Activated naive CD8-positive, alpha-beta T cell treated with anti-CD3 and anti-CD28 coated beads, Interleukin-2, amount 10 ng/mL, durations not matched to agents 7 days and 5 days (primary cell): ENCODE measurements around the gene WDR45B. TPM values are rescaled to one million over a fixed set of nuclear protein-coding genes. Genes with fewer than 3 reads are reported as not detected.

Experiments
- ATAC-seq: fragments of 150-1000 bp; cut with Tn5 transposase; one replicate; pipeline ENCODE4 v1.10.0; 2021; ENCODE audit warnings: low read depth, moderate library complexity
- POLR2A ChIA-PET: fragments of 350-600 bp; sonication (Branson Sonifier 250); formaldehyde crosslinking; loops from one replicate; lab custom pipeline; 2021; ENCODE audit warnings: antibody characterized with exemption; lab: Charles Lee
- DNase-seq: peaks from one replicate; pipeline ENCODE4 v3.0.0; 2021
- H3K27ac Mint-ChIP-seq: one replicate; pipeline ENCODE4 v1.8.0; 2022; ENCODE audit warnings: mild to moderate bottlenecking, mixed read lengths
- H3K27me3 Mint-ChIP-seq: one replicate; pipeline ENCODE4 v1.8.0; 2022; ENCODE audit warnings: mild to moderate bottlenecking, moderate library complexity, mixed read lengths
- H3K36me3 Mint-ChIP-seq: one replicate; pipeline ENCODE4 v1.8.0; 2021; ENCODE audit warnings: mild to moderate bottlenecking, mixed read lengths
- H3K4me1 Mint-ChIP-seq: one replicate; pipeline ENCODE4 v1.8.0; 2021; ENCODE audit warnings: mixed read lengths
- H3K4me3 Mint-ChIP-seq: one replicate; pipeline ENCODE4 v1.8.0; 2022; ENCODE audit warnings: mild to moderate bottlenecking, moderate library complexity, mixed read lengths
- H3K9me3 Mint-ChIP-seq: one replicate; pipeline ENCODE4 v1.8.0; 2021; ENCODE audit warnings: mixed read lengths
- total RNA-seq, 2 experiments: library from RNA; stranded (reverse); gene quantifications; one replicate each; pipeline ENCODE4 v1.2.3, GENCODE V29; 2021

WDR45B gene
- total RNA-seq, 2 experiments from 2014 or later: 56.9 to 61.5 TPM

DNA sequence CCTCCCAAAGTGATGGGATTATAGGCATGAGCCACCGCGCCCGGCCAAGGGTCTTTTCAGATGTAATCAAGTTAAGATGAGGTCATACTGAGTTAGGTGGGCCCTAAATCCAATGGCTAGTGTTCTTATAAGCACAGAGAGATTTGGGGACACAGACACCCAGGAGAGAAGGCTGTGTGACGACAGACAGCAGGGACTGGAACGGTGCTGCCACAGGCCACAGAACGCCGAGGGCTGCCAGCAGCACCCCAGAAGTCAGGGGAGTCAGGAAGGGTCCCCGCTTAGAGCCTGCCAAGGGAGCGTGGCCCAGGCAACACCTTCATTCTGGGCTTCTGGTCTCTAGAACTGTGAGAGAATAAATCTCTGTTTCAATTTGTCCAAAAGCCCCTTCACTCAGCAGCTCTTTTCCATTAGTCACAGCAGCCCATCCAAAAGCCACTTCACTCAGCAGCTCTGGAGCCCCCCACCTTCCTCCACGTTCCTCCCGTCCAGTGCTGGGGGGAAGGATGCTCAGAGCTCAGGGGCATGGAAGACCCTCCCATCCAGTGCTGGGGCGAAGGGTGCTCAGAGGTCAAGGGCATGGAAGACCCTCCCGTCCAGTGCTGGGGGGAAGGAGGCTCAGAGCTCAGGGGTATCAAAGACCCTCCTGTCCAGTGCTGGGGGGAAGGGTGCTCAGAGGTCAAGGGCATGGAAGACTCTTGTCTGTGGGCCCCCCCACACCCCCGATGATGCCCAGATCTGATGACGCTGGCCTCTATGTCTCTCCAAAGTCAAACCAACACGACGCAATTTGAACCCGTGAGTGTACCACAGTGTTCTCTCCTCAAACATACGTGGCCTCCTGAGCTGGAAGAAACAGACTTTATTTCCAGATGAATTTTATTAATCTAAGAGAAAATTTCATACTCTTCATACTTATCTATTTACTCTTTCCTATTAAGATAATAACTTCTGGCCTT lies 38.4 kb upstream of the WDR45B start:
- Mint-ChIP-seq H3K27ac (no peak overlapping the region), H3K4me3 (no peak overlapping the region), H3K9me3 (peaks cover 3% of the 10 kb centered on the region), H3K4me1 (no peaks in the 10 kb centered on the region), H3K27me3 (no peaks in the 10 kb centered on the region), H3K36me3 (no peaks in the 10 kb centered on the region)
- ATAC-seq: no peak
- DNase-seq: no peak
- POLR2A ChIA-PET: no interaction called here

DNA sequence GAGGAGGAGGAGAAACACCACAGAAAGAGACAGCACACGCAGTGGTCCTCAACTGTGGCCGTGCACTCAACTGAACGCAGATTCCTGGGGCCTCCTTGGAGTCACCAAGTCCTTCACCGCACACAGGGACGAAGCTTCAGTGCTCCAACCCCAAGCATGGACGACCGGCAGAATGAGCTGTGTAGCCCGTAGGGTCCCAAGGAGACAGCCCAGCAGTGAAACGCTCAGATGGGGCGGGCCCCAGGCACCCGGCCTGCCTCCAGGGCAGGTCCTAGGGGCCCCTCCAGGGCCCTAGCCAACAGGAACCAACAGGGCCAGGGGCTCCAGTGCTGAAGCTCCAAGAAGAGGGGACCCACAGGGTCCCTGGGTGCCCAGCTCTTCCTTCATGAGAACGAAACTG lies 37.0 kb upstream of the WDR45B start:
- POLR2A ChIA-PET: no interaction called here
- no peaks in the 10 kb centered on the region for H3K27me3 Mint-ChIP-seq
- no peak for DNase-seq
- no peak for ATAC-seq
- H3K4me3 Mint-ChIP-seq: no peak overlapping the region
- no peak overlapping the region for H3K27ac Mint-ChIP-seq
- H3K4me1 Mint-ChIP-seq: no peaks in the 10 kb centered on the region
- peaks cover 6% of the 10 kb centered on the region for H3K9me3 Mint-ChIP-seq
- H3K36me3 Mint-ChIP-seq: no peaks in the 10 kb centered on the region

DNA sequence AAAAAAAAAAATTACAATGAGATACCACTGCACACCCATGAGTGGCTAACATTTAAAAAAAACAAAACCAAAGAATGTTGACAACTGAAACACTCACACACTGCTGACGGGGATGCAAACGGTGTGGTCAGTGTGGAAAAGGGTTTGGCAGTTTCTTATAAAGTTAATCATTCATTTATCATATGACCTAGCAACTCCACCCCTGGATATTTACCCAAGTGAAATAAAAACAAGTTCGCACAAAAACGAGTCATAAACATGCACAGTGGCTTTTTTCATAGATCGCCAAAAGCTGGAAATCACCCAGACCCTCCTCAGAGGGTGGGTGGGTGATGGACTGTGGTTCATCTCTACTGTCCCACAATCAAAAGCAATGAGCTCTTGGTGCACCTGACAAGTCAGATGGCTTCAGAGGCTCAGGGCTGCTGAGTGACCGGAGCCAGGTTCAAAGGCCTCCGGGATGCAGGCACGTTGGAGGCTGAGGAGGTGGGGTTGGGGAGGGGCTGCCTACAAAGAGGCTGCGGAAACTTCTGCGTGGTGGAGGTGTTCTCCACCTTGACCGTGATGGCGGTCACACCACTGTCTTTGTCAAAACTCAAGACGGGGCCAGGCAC lies 36.1 kb upstream of the WDR45B start:
- H3K9me3 Mint-ChIP-seq: peaks cover 6% of the 10 kb centered on the region
- H3K4me3 Mint-ChIP-seq: no peak overlapping the region
- DNase-seq (no peak), ATAC-seq (no peak)
- H3K27me3 Mint-ChIP-seq: no peaks in the 10 kb centered on the region
- POLR2A ChIA-PET: no interaction called here
- no peaks in the 10 kb centered on the region for H3K4me1 Mint-ChIP-seq
- no peak overlapping the region for H3K27ac Mint-ChIP-seq
- H3K36me3 Mint-ChIP-seq: no peaks in the 10 kb centered on the region

DNA sequence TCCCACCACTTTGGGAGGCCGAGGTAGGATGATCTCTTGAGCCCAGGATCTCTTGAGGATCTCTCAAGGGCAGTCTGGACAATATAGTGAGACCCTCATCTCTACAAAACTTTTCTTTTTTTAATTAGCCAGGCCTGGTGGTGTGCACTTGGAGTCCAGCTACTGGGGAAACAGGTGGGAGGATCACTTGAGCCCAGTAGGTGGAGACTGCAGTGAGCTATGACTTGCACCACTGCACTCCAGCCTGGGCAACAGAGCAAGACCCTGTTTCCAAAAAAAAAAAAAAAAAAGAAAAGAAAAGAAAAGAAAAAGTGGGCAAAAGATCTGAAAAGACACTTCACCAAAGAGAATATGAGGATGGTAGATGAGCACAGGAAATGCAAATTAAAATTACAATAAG lies 35.3 kb upstream of the WDR45B start:
- no peaks in the 10 kb centered on the region for H3K27me3 Mint-ChIP-seq
- no peaks in the 10 kb centered on the region for H3K36me3 Mint-ChIP-seq
- ATAC-seq: no peak
- no peak overlapping the region for H3K27ac Mint-ChIP-seq
- H3K4me3 Mint-ChIP-seq: no peak overlapping the region
- POLR2A ChIA-PET: no interaction called here
- no peaks in the 10 kb centered on the region for H3K4me1 Mint-ChIP-seq
- DNase-seq: no peak
- H3K9me3 Mint-ChIP-seq: peaks cover 6% of the 10 kb centered on the region

DNA sequence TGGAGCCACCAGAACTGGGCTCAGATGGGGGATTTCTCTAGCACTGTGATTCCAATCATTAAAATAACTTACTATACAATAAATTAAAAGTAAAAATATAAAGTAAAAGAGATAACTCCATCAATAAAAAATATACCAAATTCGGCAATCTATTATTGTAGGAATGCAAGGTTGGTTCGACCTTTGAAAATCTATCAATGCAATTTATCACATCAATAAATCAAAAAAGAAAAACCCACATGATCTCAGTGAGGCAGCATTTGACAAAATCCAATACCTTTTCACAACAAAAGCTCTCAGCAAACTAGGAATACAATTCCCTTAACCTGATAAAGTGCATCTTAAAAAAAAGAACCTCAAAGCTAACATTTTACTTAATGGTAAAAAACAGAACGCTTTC lies 33.3 kb upstream of the WDR45B start:
- POLR2A ChIA-PET: no interaction called here
- Mint-ChIP-seq H3K36me3 (no peaks in the 10 kb centered on the region), H3K9me3 (peaks cover 6% of the 10 kb centered on the region), H3K4me3 (no peak overlapping the region), H3K27ac (no peak overlapping the region), H3K27me3 (no peaks in the 10 kb centered on the region), H3K4me1 (no peaks in the 10 kb centered on the region)
- no peak for ATAC-seq
- no peak for DNase-seq

DNA sequence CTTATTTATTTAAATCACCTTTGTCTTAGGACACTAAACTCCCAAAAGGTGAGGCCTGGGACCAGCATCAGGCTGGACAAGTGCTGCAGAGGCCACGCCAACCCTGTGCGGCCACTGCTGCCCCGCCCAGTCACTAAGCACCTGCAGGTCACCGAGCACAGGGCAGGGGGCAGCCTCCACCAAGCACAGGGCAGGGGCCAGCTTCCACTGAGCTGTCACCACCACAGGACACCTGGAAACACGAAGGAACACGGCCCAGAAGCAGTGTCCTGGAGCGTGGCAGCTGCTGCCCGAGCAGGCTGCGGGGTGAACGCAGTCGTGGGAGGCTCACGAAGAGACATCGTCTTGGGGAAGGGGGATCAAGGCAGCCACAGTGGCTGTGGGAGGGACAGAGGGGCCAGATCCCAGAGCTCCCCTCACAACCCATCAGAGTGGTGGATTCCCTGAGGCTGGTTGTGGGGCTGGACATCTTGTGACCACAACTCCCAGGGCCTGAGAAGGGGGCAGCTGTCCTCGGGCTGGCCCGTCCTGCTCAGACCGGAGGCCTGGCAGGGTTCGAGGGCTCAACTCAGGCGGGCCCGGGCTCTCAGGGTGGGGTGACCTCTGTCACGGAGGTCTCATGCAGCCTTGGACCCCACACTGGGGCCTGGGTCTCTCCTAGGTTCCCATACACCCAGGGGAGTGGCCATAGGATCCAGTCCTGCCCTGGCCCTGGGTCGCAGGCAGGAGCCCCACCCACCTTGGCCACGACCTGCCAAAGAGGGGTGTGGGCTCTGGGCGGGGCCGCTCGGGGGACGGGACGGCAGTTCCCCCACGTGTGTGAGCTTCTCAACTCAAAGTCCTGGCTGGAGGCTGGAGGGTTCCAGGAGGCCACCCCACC lies 31.6 kb upstream of the WDR45B start:
- Mint-ChIP-seq H3K27me3 (no peaks in the 10 kb centered on the region), H3K9me3 (peaks cover 6% of the 10 kb centered on the region), H3K36me3 (no peaks in the 10 kb centered on the region), H3K27ac (no peak overlapping the region), H3K4me3 (no peak overlapping the region), H3K4me1 (no peaks in the 10 kb centered on the region)
- ATAC-seq (no peak), DNase-seq (no peak)
- POLR2A ChIA-PET: no interaction called here

DNA sequence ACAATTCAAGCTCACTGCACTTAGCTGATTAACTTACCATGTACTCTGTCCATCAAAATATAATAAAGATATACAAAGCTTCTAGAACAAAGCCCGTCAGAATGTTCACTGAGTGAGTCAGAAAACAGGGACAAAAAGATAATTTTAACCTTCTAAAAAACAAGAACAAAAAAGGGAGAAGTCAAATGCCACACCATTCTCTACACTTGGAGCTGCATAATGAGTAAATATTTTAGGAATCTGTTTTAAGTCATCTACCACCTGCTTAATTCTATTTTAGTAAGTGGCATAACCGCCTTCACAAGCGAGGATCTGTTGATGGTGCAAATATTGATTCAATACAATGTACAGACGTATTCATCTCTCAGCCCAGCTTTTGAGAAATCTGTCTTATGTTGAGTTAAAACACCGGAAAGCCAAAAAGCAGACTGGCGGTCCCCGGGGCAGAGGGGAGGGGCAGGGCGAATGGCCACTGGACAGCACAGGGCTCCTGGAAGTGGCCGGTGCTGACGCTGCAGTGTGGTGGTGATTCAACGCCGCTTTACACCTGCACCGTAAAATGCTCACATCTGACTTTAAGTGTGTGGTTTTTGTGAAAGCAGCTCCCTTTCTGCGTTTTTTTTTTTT lies 30.1 kb upstream of the WDR45B start:
- DNase-seq: no peak
- POLR2A ChIA-PET: no interaction called here
- Mint-ChIP-seq H3K4me1 (no peaks in the 10 kb centered on the region), H3K4me3 (no peak overlapping the region), H3K27ac (no peak overlapping the region), H3K27me3 (peaks cover 2% of the 10 kb centered on the region), H3K36me3 (no peaks in the 10 kb centered on the region), H3K9me3 (peaks cover 6% of the 10 kb centered on the region)
- ATAC-seq: no peak

DNA sequence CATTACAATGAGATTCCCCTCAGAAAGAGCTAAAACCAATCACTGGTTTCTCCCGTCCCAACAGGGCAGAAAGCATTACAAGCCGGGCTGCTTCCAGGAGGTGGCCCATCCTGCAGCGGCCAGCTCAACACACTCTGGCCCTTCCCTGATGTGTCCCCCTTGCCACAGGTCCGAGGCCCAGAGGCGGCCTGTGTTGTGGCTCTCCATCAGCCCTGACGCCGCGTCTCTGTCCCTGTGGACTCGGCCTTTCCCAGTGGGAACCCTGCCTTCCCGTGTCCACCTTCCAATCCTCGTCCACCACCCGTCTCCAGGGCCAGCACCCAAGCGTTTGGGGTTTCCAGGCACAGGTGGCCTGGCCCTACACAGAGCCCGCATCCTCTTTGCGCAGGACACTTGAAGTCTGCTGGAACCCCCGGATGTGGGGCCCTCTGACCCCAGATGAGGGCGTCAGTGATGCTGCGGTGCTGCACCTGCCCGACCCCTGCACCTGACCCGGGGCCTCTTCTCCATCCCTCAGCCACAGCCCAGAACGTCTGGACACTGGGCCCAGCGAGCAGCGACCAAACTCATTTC lies 29.2 kb upstream of the WDR45B start:
- Mint-ChIP-seq H3K36me3 (no peaks in the 10 kb centered on the region), H3K9me3 (peaks cover 6% of the 10 kb centered on the region), H3K27me3 (peaks cover 2% of the 10 kb centered on the region), H3K27ac (no peak overlapping the region), H3K4me3 (no peak overlapping the region), H3K4me1 (no peaks in the 10 kb centered on the region)
- no peak for DNase-seq
- ATAC-seq: no peak
- POLR2A ChIA-PET: no interaction called here

DNA sequence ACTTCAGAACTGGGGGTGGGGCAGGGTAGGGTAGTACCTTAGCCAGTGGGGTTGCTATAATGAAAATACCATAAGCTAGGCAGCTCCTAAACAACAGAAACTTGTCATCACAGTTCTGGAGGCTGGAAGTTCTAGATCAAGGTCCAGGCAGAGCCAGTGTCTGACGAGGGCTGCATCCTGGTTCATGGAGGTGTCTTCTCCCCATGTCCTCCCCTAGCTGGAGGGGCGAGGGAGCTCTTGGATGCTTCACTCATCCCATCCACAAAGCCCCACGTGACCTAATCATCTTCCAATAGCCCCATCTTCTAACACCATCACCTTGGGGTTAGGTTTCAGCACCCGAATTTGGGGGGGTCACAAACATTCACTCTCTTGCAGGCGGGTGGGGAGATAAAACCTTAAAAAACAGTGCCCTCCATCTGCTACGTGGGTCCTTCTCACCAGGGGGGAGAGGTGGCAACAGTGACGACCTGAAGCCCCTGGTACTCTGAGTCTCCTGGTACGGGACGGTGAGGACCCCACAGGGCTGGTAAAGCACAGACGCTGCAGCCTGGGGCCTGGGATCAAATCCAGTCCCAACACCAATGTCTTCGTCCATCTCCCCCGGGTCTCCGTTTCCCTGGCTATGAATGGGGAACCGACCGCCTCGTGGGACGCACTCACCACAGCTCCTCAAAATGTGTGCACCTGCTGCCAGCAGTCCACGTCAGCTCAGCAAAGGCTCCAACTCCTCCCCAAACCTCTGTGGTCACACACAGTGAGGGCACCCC lies 27.4 kb upstream of the WDR45B start:
- Mint-ChIP-seq H3K4me1 (no peaks in the 10 kb centered on the region), H3K4me3 (no peak overlapping the region), H3K36me3 (no peaks in the 10 kb centered on the region), H3K9me3 (no peaks in the 10 kb centered on the region), H3K27ac (no peak overlapping the region), H3K27me3 (peaks cover 2% of the 10 kb centered on the region)
- DNase-seq: no peak
- ATAC-seq: no peak
- POLR2A ChIA-PET: no interaction called here

DNA sequence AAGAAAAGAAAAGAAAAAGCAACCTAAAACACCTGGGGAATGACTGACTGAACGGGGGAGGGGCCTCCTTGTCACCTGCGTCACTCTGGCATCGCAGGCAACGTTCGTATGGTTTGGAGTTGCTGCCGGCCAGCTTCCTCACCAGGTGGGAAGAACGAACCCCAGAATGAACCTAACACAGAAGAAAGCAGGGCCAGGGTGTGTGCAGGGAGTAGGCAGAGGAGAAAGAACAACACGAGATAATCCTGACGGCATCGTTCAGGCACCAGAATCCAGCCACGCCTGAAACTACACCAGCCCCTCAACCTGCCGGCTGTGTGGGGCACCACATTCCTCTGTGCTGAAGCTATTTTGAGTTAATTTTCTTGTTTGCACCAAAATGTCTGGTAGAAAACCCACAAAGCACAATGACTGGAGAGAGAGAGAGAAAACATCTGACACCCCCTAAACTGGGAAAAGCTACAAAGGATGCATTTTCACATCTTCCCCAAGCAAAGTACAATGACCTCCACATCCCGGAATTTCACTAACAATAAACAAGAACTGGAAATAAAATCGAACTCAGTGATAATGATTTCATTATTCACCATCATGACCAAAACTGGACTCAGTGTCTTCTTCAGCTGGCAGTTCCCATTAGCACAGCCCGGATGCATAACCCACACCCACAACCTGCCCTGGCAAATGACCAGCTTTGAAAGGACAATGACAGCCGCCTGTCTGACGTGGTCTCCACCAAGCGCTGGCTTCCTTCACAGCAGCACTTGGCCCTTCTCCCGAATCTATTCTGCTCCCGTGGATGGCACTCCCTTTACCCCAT lies 26.6 kb upstream of the WDR45B start:
- Mint-ChIP-seq H3K4me1 (no peaks in the 10 kb centered on the region), H3K9me3 (no peaks in the 10 kb centered on the region), H3K27me3 (peaks cover 2% of the 10 kb centered on the region), H3K4me3 (no peak overlapping the region), H3K36me3 (no peaks in the 10 kb centered on the region), H3K27ac (no peak overlapping the region)
- no peak for ATAC-seq
- POLR2A ChIA-PET: no interaction called here
- DNase-seq: no peak

DNA sequence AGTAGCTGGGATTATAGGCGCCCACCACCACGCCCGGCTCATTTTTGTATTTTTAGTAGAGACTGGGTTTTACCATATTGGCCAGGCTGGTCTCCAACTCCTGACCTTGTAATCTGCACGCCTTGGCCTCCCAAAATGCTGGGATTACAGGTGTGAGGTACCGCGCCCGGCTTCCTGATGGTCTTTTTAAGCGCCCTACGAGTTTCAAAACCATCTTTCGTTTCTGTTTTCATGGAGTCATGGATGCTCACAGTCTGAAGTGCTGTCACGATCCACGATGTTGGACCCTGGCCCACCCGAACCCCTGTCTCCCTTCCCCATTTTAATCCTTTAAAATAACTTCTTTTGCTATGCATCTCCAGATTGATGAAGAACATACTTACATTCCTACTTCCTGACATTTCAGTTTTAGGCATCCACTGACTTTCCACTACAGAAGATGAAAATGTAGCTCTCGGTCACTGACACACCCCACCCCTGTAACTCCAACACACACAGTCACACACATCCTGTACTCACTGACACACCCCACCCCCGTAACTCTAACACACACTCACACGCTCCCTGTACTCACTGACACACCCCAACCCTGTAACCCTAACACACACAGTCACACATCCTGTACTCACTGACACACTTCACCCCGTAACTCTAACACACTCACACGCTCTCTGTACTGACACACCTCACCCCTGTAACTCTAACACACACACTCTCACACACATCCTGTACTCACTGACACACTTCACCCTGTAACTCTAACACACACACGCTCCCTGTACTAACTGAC lies 22.6 kb upstream of the WDR45B start:
- H3K4me3 Mint-ChIP-seq: no peak overlapping the region
- no peak for ATAC-seq
- no peak for DNase-seq
- no peaks in the 10 kb centered on the region for H3K36me3 Mint-ChIP-seq
- peaks cover 4% of the 10 kb centered on the region for H3K4me1 Mint-ChIP-seq
- H3K27ac Mint-ChIP-seq: no peak overlapping the region
- H3K9me3 Mint-ChIP-seq: no peaks in the 10 kb centered on the region
- H3K27me3 Mint-ChIP-seq: peaks cover 2% of the 10 kb centered on the region
- POLR2A ChIA-PET: no interaction called here
